Measurements from ENCODE around the gene KRTAP5-5. TPM values are rescaled to one million over a fixed set of nuclear protein-coding genes. Genes with fewer than 3 reads are reported as not detected.

The KRTAP5-5 gene
- total RNA-seq, 1 experiment from 2014 or later, result not detected

- peaks cover 32% of the 10 kb centered on the region for H3K27me3 ChIP-seq
- H3K36me3 ChIP-seq, result no peaks in the 10 kb centered on the region
- DNase-seq, result no peak
- no peak overlapping the region for H3K4me3 ChIP-seq
- H3K9me3 ChIP-seq, result no peaks in the 10 kb centered on the region
Measured at GRCh38 chr11:1676229-1676740, 46.7 kb downstream of the KRTAP5-5 start.

- Histone ChIP-seq H3K9me3 (no peaks in the 10 kb centered on the region), H3K4me3 (no peak overlapping the region), H3K36me3 (no peaks in the 10 kb centered on the region), H3K27me3 (peaks cover 13% of the 10 kb centered on the region)
- DNase-seq, result no peak
Measured at GRCh38 chr11:1679881-1680280, 50.3 kb downstream of the KRTAP5-5 start.

Other genes starting within 250 kb of the KRTAP5-5 start
- gene BRSK2, start 239.8 kb upstream of the KRTAP5-5 start, total RNA-seq (2014; rRNA removed; shearing (Covaris generic); ENCODE audit: low replicate concordance), result 4.7 and 6.9 TPM in 2 replicates
- gene MOB2, start 143.0 kb upstream of the KRTAP5-5 start, total RNA-seq (2014; rRNA removed; shearing (Covaris generic); ENCODE audit: low replicate concordance), result 25.4 and 34.2 TPM in 2 replicates
- 1.1 and 4.5 TPM in 2 replicates for gene DUSP8, start 57.5 kb upstream of the KRTAP5-5 start, total RNA-seq (2014; rRNA removed; shearing (Covaris generic); ENCODE audit: low replicate concordance)
- not detected in 2 replicates for gene KRTAP5-1, start 44.5 kb upstream of the KRTAP5-5 start, total RNA-seq (2014; rRNA removed; shearing (Covaris generic); ENCODE audit: low replicate concordance)
- not detected in 2 replicates for gene KRTAP5-2, start 31.5 kb upstream of the KRTAP5-5 start, total RNA-seq (2014; rRNA removed; shearing (Covaris generic); ENCODE audit: low replicate concordance)
- not detected in 2 replicates for gene KRTAP5-3, start 21.3 kb upstream of the KRTAP5-5 start, total RNA-seq (2014; rRNA removed; shearing (Covaris generic); ENCODE audit: low replicate concordance)
- gene KRTAP5-4, start 7.6 kb upstream of the KRTAP5-5 start, total RNA-seq (2014; rRNA removed; shearing (Covaris generic); ENCODE audit: low replicate concordance), result not detected in 2 replicates
- gene KRTAP5-6, start 67.4 kb downstream of the KRTAP5-5 start, total RNA-seq (2014; rRNA removed; shearing (Covaris generic); ENCODE audit: low replicate concordance), result not detected in 2 replicates
- 0.03 and 1.8 TPM in 2 replicates for gene IFITM10, start 120.8 kb downstream of the KRTAP5-5 start, total RNA-seq (2014; rRNA removed; shearing (Covaris generic); ENCODE audit: low replicate concordance)
- gene CTSD, start 134.2 kb downstream of the KRTAP5-5 start, total RNA-seq (2014; rRNA removed; shearing (Covaris generic); ENCODE audit: low replicate concordance), result 201 and 234 TPM in 2 replicates
- gene SYT8, start 205.2 kb downstream of the KRTAP5-5 start, total RNA-seq (2014; rRNA removed; shearing (Covaris generic); ENCODE audit: low replicate concordance), result not detected in 2 replicates
- gene TNNI2, start 209.2 kb downstream of the KRTAP5-5 start, total RNA-seq (2014; rRNA removed; shearing (Covaris generic); ENCODE audit: low replicate concordance), result not detected in 2 replicates
- gene LSP1, start 223.3 kb downstream of the KRTAP5-5 start, total RNA-seq (2014; rRNA removed; shearing (Covaris generic); ENCODE audit: low replicate concordance), result 41.7 and 66.6 TPM in 2 replicates

All from MG63 (cell line).